Pons (tissue), 1 donor: ENCODE data around the gene AKAP14.
"Not testable (repeated sequence)": the region's sequence is repeated elsewhere in the genome, so short reads cannot be mapped to it uniquely, and the experiment has no call there.

Experiments
- DNase-seq: peaks from one replicate; pipeline ENCODE4 v3.0.0-alpha.2; 2016; ENCODE audit warnings: low spot score

Gene AKAP14

GRCh38 chrX:119922391-119922790, 26.7 kb downstream of the AKAP14 start:
- not testable (repeated sequence) for DNase-seq

DNA sequence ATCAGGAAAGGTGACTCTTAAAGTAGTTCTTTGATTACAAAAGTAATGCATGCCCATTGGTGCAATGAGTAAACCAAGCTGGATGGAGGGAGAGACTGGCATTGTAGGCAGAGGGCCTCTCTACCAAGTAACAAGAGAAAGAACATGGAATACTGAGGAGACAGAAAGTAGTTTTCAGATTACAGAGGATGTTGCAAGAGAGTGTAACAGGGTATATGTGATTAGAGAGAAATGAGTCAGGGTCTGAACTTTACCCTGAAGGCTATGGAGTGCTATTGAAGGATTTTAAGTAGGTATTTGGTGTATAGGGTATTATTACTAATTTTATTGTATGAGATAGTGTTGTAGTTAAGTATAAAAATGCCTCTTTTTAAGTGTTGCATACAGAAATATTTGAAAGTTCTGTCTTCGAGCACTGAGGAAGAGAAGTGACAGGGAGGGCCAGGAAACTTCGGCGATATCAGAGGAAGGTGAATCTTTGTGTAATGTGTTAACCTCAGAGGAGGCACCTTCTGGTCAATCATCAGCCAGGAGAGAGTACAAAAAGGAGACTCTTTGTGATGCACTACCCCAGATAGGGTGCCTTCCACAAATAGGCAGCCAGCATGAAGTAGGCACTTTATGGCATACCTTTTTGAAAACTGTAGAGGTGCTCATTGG, 39.7 kb downstream of the AKAP14 start:
- no peak for DNase-seq

GRCh38 chrX:119941336-119941735, 45.6 kb downstream of the AKAP14 start:
- no peak for DNase-seq

GRCh38 chrX:119942173-119942819, 46.6 kb downstream of the AKAP14 start:
- no peak for DNase-seq

DNA sequence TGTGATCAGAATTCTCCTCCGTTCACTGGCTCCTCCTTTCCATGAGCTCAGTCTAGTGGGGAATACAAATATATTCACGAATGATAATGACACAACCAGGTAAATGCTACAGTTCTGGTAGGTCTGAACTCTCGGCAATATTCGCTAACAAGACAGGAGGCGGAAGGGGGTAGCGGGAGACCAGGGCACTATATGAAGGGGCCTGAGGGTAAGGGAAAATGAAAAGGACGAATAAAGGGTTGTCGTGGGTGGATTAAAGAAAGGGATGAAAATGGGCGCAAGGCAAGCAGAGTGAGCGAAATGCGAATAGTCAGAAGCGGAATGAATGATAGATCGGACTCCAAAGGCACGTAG, 47.1 kb downstream of the AKAP14 start:
- no peak for DNase-seq

GRCh38 chrX:119943185-119943988, 47.7 kb downstream of the AKAP14 start, which contains the start of gene NKAP:
Gene NKAP, minus strand, starts transcription at chrX:119943751. Its CDS starts 146 bp downstream, at chrX:119943605.
- DNase-seq = peak; percentile 85

GRCh38 chrX:119945481-119945880, 49.8 kb downstream of the AKAP14 start:
- DNase-seq = no peak

DNA sequence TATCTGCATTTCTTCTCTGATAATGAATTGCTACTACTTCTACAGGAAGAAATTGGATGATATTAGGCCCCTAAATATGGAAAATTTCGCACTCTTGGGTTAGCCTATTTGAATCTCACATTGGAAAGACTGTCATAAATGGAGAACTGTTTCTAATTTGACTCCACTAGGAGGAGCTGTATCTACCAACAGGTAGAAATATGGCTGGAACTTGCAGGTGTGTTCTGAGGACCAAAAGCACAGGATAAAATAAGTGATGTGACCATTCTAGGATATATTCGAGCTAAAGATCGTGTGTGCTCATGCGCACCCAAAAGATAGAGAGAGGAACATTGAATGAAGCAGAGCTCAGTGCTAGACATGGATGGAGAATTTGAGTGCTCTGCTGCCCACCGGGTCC, 52.7 kb downstream of the AKAP14 start:
- DNase-seq = no peak

DNA sequence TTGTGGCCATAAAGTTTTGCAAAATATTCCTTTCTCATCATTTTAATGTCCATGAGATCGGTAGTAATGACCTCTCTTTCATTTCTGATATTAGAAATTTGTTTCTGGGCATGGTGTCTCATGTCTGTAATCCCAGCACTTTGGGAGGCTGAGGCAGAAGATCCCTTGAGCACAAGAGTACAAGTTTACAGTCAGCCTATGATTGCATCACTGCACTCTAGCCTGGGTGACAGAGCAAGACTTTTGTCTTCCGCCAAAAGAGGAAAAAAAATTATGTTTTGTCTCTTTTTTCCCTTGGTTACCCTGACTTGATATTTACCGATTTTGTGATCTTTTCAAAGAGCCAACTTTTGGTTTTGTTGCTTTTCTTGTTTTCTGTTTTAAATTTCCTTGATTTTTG, 58.7 kb downstream of the AKAP14 start:
- no peak for DNase-seq

DNA sequence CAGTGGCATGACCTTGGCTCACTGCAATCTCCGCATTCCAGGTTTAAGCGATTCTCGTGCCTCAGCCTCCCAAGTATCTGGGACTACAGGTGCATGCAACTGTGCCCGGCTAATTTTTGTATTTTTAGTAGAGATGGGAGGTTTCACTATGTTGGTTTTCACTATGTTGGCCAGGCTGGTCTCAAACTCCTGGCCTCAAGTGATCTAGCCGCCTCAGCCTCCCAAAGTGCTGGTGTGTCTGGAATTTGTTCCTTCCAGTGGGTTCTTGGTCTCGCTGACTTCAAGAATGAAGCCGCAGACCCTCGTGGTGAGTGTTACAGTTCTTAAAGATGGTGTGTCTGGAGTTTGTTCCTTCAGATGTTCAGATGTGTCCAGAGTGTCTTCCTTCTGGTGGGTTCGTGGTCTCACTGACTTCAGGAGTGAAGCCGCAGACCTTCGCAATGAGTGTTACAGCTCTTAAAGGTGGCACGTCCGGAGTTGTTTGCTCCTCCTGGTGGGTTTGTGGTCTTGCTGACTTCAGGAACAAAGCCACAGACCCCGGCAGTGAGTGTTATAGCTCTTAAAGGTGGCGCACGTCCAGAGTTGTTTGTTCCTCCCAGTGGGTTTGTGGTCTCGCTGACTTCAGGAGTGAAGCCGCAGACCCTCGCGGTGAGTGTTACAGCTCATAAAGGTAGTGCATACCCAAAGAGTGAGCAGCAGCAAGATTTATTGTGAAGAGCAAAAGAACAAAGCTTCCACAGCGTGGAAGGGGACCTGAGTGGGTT, 60.3 kb downstream of the AKAP14 start:
- not testable (repeated sequence) for DNase-seq

GRCh38 chrX:119960625-119961024, 64.9 kb downstream of the AKAP14 start:
- no peak for DNase-seq

DNA sequence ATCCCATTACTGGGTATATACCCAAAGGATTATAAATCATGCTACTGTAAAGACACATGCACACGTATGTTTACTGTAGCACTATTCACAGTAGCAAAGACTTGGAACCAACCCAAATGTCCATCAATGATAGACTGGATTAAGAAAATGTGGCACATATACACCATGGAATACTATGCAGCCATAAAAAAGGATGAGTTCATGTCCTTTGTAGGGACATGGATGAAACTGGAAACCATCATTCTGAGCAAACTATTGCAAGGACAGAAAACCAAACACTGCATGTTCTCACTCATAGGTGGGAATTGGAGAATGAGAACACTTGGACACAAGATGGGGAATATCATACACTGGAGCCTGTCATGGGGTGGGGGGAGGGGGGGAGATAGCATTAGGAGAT, 71.1 kb downstream of the AKAP14 start:
- not testable (repeated sequence) for DNase-seq
